ENCODE measurements around the gene POU5F1. TPM values are rescaled to one million over a fixed set of nuclear protein-coding genes. Genes with fewer than 3 reads are reported as not detected.
A peak's percentile ranks its signal among the peaks of the same experiment; 100 is the strongest.
"Not testable (repeated sequence)": the region's sequence is repeated elsewhere in the genome, so short reads cannot be mapped to it uniquely, and the experiment has no call there.

Gene POU5F1
- total RNA-seq, 1 experiment from 2014 or later: 32.7 TPM

DNA sequence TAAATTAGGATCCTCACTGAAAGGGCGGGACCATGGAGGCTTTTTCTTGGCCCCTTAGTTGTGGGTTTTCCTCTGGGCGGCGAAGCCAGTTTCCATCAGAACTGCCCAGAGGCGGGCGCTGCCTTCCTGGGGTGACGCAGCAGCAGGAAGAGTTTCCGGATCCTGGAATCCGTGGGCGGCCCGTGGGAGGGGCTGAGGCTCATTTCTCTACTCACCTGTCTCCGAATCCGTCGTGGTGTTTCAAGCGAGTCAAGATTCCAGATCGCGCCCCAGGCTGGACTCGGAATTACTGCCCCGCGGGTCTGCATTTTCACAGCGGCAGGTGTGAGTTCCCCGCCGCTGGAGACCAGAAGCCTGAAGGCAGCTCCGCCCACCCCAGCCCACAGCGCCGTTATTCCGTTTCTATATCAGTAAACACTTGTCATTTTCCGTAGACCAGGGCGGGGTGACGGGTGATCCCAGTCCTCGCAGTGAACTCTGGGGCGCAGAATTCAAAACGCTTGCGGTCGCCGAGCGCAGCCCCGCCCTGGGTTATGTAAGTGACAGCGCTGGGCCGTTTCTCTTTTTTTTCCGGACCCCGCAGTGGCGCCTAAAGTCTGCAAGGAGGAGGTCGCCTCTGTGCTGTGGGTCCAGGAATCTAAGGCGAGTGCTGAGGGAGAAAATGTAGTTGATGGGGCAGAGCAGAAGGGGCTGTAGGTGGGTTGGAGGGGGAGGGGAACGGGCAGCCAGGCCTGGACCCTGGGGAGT is 27.2 kb upstream of the POU5F1 start:
- CTCF ChIA-PET: interaction anchor here (0.6 to 3.5 kb wide), 4 partner anchors 30 to 181 kb away, joined by 3 to 77 read pairs (median 4); no protein-coding TSS in a partner anchor
- intact Hi-C loops (cut with micrococcal nuclease; ENCODE audit: unreplicated experiment): loop anchor here (1.0 kb wide), 1 partner anchor 170 kb away; no protein-coding TSS in a partner anchor
- peak overlapping the region; percentile 33 for H3K27ac Mint-ChIP-seq (ENCODE audit: unreplicated experiment)
- peak overlapping the region; percentile 88 for H3K4me3 Mint-ChIP-seq (ENCODE audit: low read depth, unreplicated experiment)
- peaks cover 3% of the 10 kb centered on the region for H3K9me3 Mint-ChIP-seq (ENCODE audit: low read depth, unreplicated experiment)
- peaks cover 61% of the 10 kb centered on the region for H3K4me1 Mint-ChIP-seq (ENCODE audit: low read depth, unreplicated experiment)
- DNase-seq: peak; percentile 95
- TF ChIP-seq, protein P1, sequence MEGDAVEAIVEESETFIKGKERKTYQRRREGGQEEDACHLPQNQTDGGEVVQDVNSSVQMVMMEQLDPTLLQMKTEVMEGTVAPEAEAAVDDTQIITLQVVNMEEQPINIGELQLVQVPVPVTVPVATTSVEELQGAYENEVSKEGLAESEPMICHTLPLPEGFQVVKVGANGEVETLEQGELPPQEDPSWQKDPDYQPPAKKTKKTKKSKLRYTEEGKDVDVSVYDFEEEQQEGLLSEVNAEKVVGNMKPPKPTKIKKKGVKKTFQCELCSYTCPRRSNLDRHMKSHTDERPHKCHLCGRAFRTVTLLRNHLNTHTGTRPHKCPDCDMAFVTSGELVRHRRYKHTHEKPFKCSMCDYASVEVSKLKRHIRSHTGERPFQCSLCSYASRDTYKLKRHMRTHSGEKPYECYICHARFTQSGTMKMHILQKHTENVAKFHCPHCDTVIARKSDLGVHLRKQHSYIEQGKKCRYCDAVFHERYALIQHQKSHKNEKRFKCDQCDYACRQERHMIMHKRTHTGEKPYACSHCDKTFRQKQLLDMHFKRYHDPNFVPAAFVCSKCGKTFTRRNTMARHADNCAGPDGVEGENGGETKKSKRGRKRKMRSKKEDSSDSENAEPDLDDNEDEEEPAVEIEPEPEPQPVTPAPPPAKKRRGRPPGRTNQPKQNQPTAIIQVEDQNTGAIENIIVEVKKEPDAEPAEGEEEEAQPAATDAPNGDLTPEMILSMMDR (IDR thresholded peaks at IDR 0.05; ENCODE audit: unreplicated experiment): no peak
- H3K27me3 Mint-ChIP-seq (ENCODE audit: unreplicated experiment): no peaks in the 10 kb centered on the region
- TSS peak; percentile 87 for BruUV-seq (replicated peaks)
- H3K36me3 Mint-ChIP-seq (ENCODE audit: insufficient read depth, unreplicated experiment): peaks cover 45% of the 10 kb centered on the region

DNA sequence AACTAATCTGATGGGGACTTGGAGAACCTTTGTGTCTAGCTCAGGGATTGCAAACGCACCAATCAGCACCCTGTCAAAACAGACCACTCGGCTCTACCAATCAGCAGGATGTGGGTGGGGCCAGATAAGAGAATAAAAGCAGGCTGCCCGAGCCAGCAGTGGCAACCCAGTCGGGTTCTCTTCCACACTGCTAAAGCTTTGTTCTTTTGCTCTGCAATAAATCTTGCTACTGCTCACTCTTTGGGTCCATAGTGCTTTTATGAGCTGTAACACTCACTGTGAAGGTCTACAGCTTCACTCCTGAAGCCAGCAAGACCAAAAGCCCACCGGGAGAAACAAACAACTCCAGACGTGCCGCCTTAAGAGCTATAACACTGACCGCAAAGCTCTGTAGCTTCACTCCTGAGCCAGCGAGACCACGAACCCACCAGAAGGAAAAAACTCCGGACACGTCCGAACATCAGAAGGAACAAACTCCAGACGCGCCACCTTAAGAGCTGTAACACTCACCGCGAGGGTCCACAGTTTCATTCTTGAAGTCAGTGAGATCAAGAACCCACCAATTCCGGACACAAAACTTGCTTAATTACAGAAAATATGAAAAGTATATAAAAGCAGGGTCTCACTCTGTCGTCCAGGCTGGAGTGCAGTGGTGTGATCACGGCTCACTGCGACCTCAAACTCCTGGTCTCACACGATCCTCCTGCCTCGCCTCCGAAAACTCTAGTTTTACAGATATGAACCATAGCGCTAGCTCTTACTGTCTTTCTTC is 26.0 kb upstream of the POU5F1 start:
- intact Hi-C loops (cut with micrococcal nuclease; ENCODE audit: unreplicated experiment): loop anchor here (1.0 kb wide), 1 partner anchor 171 kb away; no protein-coding TSS in a partner anchor
- not testable (repeated sequence) for BruUV-seq (replicated peaks); H3K27me3 Mint-ChIP-seq (ENCODE audit: unreplicated experiment); DNase-seq; H3K9me3 Mint-ChIP-seq (ENCODE audit: low read depth, unreplicated experiment)
- H3K4me3 Mint-ChIP-seq (ENCODE audit: low read depth, unreplicated experiment): peak overlapping the region; percentile 88
- CTCF ChIA-PET: interaction anchor here (0.9 to 3.5 kb wide), 5 partner anchors 50 to 176 kb away, joined by 3 to 77 read pairs (median 3); no protein-coding TSS in a partner anchor
- H3K36me3 Mint-ChIP-seq (ENCODE audit: insufficient read depth, unreplicated experiment): peaks cover 40% of the 10 kb centered on the region
- H3K27ac Mint-ChIP-seq (ENCODE audit: unreplicated experiment): peak overlapping the region; percentile 33
- peaks cover 48% of the 10 kb centered on the region for H3K4me1 Mint-ChIP-seq (ENCODE audit: low read depth, unreplicated experiment)

DNA sequence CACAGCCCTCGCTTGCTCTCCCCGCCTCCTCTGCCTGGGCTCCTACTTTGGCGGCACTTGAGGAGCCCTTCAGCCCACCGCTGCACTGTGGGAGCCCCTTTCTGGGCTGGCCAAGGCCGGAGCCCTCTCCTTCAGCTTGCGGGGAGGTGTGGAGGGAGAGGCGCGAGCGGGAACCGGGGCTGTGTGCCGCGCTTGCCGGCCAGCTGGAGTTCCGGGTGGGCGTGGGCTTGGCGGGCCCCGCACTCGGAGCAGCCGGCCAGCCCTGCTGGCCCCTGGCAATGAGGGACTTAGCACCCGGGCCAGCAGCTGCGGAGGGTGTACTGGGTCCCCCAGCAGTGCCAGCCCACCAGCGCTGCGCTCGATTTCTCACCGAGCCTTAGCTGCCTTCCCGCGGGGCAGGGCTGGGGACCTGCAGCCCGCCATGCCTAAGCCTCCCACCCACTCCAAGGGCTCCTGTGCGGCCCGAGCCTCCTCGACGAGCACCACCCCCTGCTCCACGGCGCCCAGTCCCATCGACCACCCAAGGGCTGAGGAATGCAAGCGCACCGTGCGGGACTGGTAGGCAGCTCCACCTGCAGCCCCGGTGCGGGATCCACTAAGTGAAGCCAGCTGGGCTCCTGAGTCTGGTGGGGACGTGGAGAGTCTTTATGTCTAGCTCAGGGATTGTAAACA is 25.0 kb upstream of the POU5F1 start:
- H3K27me3 Mint-ChIP-seq (ENCODE audit: unreplicated experiment); intact Hi-C loops (cut with micrococcal nuclease; ENCODE audit: unreplicated experiment); H3K9me3 Mint-ChIP-seq (ENCODE audit: low read depth, unreplicated experiment); H3K27ac Mint-ChIP-seq (ENCODE audit: unreplicated experiment); BruUV-seq (replicated peaks); DNase-seq; H3K4me3 Mint-ChIP-seq (ENCODE audit: low read depth, unreplicated experiment): not testable (repeated sequence)
- peaks cover 40% of the 10 kb centered on the region for H3K4me1 Mint-ChIP-seq (ENCODE audit: low read depth, unreplicated experiment)
- CTCF ChIA-PET: interaction anchor here (1.3 to 3.5 kb wide), 3 partner anchors 58 to 172 kb away, joined by 3 to 77 read pairs (median 3); no protein-coding TSS in a partner anchor
- peaks cover 35% of the 10 kb centered on the region for H3K36me3 Mint-ChIP-seq (ENCODE audit: insufficient read depth, unreplicated experiment)

DNA sequence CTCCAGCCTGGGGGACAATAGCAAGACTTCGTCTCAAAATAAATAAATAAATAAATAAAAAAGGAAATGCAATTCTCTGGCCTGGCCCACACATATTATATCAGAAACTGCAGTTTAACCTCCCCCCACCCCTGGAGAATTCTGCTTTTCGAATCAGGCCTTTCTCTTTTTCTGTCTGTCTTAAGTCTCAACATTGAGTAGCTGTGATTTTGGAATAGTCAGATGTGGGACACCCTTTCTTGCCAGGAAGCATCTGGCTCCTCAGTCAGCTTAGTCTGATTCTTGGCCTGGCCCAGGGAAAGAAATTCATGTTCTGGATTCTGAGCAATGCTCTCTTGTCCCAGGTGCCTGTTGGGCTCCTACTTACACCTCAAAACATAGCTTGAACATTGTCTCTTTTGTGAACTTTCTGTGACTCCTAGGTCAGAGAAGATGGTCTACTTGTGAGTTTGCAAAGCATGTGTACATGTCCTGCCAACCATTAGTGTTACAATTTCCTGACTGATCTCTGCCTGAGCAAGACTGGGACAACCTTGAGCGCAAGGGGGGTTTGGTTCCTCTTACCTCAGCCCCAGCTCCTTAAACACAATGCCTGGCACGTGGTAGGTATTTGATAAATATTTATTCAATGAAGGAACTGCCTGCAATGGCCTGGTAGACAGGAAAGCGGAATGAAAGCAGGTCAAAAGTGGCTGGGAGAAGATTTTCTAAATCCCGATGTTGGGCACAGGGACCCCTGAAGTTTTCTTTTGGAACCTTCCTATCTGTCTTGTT is 23.8 kb upstream of the POU5F1 start:
- CTCF ChIA-PET: interaction anchor here (0.7 to 1.5 kb wide), 5 partner anchors 44 to 248 kb away, joined by 3 to 4 read pairs (median 3); no protein-coding TSS in a partner anchor
- BruUV-seq (replicated peaks): no TSS peak
- peaks cover 32% of the 10 kb centered on the region for H3K36me3 Mint-ChIP-seq (ENCODE audit: insufficient read depth, unreplicated experiment)
- no peak overlapping the region for H3K4me3 Mint-ChIP-seq (ENCODE audit: low read depth, unreplicated experiment)
- no peak overlapping the region for H3K27ac Mint-ChIP-seq (ENCODE audit: unreplicated experiment)
- H3K4me1 Mint-ChIP-seq (ENCODE audit: low read depth, unreplicated experiment): peaks cover 28% of the 10 kb centered on the region
- no peaks in the 10 kb centered on the region for H3K27me3 Mint-ChIP-seq (ENCODE audit: unreplicated experiment)
- intact Hi-C loops (cut with micrococcal nuclease; ENCODE audit: unreplicated experiment): no loop called here
- TF ChIP-seq, protein P1 (IDR thresholded peaks at IDR 0.05; ENCODE audit: unreplicated experiment): no peak
- H3K9me3 Mint-ChIP-seq (ENCODE audit: low read depth, unreplicated experiment): peaks cover 3% of the 10 kb centered on the region
- no peak for DNase-seq

All from Calu3 (cell line).